DND-41 (cell line): Measurements from ENCODE around the gene ZSWIM8.

Source experiments
- EZH2 ChIP-seq: IDR thresholded peaks from 3 replicates; pipeline ENCODE4 v1.6.1; 2012; ENCODE audit warnings: borderline replicate concordance, low read depth, mild to moderate bottlenecking, moderate library complexity, low read length, inconsistent platforms; ENCODE audit not compliant: severe bottlenecking
- TF ChIP-seq, protein P1 (sequence below): IDR thresholded peaks from 2 replicates; pipeline ENCODE4 v1.5.1; 2012; ENCODE audit warnings: borderline replicate concordance, low read length, moderate library complexity, mild to moderate bottlenecking; ENCODE audit not compliant: poor library complexity, severe bottlenecking; ENCODE audit errors: extremely low read depth

GRCh38 chr10:73759512-73760115, 25.8 kb upstream of the ZSWIM8 start:
- TF ChIP-seq, protein P1, sequence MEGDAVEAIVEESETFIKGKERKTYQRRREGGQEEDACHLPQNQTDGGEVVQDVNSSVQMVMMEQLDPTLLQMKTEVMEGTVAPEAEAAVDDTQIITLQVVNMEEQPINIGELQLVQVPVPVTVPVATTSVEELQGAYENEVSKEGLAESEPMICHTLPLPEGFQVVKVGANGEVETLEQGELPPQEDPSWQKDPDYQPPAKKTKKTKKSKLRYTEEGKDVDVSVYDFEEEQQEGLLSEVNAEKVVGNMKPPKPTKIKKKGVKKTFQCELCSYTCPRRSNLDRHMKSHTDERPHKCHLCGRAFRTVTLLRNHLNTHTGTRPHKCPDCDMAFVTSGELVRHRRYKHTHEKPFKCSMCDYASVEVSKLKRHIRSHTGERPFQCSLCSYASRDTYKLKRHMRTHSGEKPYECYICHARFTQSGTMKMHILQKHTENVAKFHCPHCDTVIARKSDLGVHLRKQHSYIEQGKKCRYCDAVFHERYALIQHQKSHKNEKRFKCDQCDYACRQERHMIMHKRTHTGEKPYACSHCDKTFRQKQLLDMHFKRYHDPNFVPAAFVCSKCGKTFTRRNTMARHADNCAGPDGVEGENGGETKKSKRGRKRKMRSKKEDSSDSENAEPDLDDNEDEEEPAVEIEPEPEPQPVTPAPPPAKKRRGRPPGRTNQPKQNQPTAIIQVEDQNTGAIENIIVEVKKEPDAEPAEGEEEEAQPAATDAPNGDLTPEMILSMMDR: no peak
- TF ChIP-seq EZH2: no peak
